Hepatocyte (in vitro differentiated cells): Measurements from ENCODE around the gene SLC16A7.

Source experiments
- EZH2 ChIP-seq: fragments of 200-600 bp; sonication (generic); IDR thresholded peaks from 2 replicates; pipeline ENCODE4 v1.6.1; 2016; ENCODE audit warnings: antibody characterized with exemption, mild to moderate bottlenecking, borderline replicate concordance
- EZH2phosphoT487 ChIP-seq: fragments of 200-600 bp; sonication (generic); IDR thresholded peaks from one replicate; pipeline ENCODE4 v1.6.1; 2018; ENCODE audit warnings: antibody characterized with exemption, mild to moderate bottlenecking, low read depth, moderate library complexity; ENCODE audit not compliant: unreplicated experiment, severe bottlenecking
- TF ChIP-seq, protein P1 (sequence below): fragments of 200-600 bp; sonication (generic); IDR thresholded peaks from 2 replicates; pipeline ENCODE4 v1.5.1; 2016; ENCODE audit warnings: antibody characterized with exemption, mild to moderate bottlenecking; ENCODE audit not compliant: poor library complexity

DNA sequence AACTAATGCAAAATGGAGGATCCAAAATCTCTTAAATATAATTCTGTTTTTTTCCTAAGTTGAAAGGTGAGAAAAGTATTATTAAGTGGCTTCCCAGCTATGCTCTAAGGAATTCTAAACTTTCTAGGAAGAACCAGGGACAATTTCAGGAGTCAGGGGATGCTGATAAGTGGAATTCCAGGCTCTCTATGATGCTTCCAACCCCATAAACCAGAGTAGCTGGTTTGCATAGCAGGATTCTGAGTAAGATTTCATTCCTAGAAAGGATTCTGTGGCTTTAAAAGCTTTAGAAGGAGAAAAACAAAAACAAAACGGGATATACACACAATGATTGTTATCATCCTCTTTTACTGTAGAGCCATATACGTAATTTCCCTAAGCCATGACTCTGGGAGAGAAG lies 93.9 kb downstream of the SLC16A7 start:
- TF ChIP-seq, protein P1, sequence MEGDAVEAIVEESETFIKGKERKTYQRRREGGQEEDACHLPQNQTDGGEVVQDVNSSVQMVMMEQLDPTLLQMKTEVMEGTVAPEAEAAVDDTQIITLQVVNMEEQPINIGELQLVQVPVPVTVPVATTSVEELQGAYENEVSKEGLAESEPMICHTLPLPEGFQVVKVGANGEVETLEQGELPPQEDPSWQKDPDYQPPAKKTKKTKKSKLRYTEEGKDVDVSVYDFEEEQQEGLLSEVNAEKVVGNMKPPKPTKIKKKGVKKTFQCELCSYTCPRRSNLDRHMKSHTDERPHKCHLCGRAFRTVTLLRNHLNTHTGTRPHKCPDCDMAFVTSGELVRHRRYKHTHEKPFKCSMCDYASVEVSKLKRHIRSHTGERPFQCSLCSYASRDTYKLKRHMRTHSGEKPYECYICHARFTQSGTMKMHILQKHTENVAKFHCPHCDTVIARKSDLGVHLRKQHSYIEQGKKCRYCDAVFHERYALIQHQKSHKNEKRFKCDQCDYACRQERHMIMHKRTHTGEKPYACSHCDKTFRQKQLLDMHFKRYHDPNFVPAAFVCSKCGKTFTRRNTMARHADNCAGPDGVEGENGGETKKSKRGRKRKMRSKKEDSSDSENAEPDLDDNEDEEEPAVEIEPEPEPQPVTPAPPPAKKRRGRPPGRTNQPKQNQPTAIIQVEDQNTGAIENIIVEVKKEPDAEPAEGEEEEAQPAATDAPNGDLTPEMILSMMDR: no peak
- TF ChIP-seq EZH2 (no peak), EZH2phosphoT487 (no peak)
